ENCODE measurements around the gene GID4.

- TF ChIP-seq ZNF384 (IDR thresholded peaks at IDR 0.05) (no peak), FOXA1 (IDR thresholded peaks at IDR 0.05) (no peak)
These were observed 39.7 kb upstream of the GID4 start for GRCh38 chr17:17999364-18000029.

Data from HEK293T (cell line).